ENCODE measurements around the gene TCAP. TPM values are rescaled to one million over a fixed set of nuclear protein-coding genes. Genes with fewer than 3 reads are reported as not detected.

TCAP gene
- total RNA-seq, 1 donor from 2014 or later: 0.19 TPM

DNA sequence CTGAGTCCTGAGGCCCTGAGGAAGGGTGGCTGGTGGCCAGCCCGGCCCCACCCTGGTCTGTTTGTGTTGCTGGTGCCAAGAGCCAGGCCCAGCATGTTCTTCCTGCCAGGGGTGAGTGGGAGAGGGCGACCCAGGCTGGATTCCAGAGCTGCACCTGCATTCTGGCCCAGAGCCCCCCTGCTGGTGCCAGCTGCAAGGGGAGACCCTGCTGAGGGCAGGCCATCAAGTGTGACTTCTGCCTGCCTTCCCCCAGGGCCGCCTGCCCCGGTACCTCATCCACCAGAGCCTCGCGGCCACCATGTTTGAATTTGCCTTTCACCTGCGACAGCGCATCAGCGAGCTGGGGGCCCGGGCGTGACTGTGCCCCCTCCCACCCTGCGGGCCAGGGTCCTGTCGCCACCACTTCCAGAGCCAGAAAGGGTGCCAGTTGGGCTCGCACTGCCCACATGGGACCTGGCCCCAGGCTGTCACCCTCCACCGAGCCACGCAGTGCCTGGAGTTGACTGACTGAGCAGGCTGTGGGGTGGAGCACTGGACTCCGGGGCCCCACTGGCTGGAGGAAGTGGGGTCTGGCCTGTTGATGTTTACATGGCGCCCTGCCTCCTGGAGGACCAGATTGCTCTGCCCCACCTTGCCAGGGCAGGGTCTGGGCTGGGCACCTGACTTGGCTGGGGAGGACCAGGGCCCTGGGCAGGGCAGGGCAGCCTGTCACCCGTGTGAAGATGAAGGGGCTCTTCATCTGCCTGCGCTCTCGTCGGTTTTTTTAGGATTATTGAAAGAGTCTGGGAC lies 2.4 kb upstream of the TCAP start:
- Histone ChIP-seq H3K4me2 (no peak overlapping the region), H3K4me3 (no peak overlapping the region), H3K4me1 (peaks cover 26% of the 10 kb centered on the region), H3K79me2 (ENCODE audit: low read depth) (no peaks in the 10 kb centered on the region), H4K20me1 (ENCODE audit: low read depth) (peaks cover 44% of the 10 kb centered on the region), H3K9me3 (ENCODE audit: low read depth) (no peaks in the 10 kb centered on the region), H3K9ac (no peak overlapping the region), H3K36me3 (no peaks in the 10 kb centered on the region), H3K27ac (no peak overlapping the region), H3F3A (ENCODE audit: low read depth) (peaks cover 17% of the 10 kb centered on the region), H3K27me3 (peaks cover 30% of the 10 kb centered on the region), H2AFZ (replicated peaks) (no peak overlapping the region)
- Mint-ChIP-seq H3K27me3 (ENCODE audit: insufficient read depth, low read depth) (peaks cover 10% of the 10 kb centered on the region), H3K4me3 (no peak overlapping the region), H3K27ac (no peak overlapping the region), H3K4me1 (peaks cover 15% of the 10 kb centered on the region), H3K9me3 (no peaks in the 10 kb centered on the region), H3K36me3 (peaks cover 4% of the 10 kb centered on the region)
- no peak for DNase-seq (ENCODE audit: low spot score)
- TF ChIP-seq EZH2 (IDR thresholded peaks at IDR 0.05) (no peak), CTCF (IDR thresholded peaks at IDR 0.05) (no peak), EZH2phosphoT487 (IDR thresholded peaks at IDR 0.05) (no peak)

- Histone ChIP-seq H3K4me2 (peak overlapping the region; percentile 57), H3K4me3 (no peak overlapping the region), H3F3A (ENCODE audit: low read depth) (peaks cover 17% of the 10 kb centered on the region), H4K20me1 (ENCODE audit: low read depth) (peaks cover 44% of the 10 kb centered on the region), H3K9ac (no peak overlapping the region), H3K36me3 (no peaks in the 10 kb centered on the region), H3K27ac (no peak overlapping the region), H3K4me1 (peaks cover 27% of the 10 kb centered on the region), H2AFZ (replicated peaks) (no peak overlapping the region), H3K9me3 (ENCODE audit: low read depth) (no peaks in the 10 kb centered on the region), H3K27me3 (peaks cover 36% of the 10 kb centered on the region), H3K79me2 (ENCODE audit: low read depth) (no peaks in the 10 kb centered on the region)
- no peak for DNase-seq (ENCODE audit: low spot score)
- Mint-ChIP-seq H3K36me3 (peaks cover 4% of the 10 kb centered on the region), H3K27me3 (ENCODE audit: insufficient read depth, low read depth) (peaks cover 14% of the 10 kb centered on the region), H3K4me1 (peaks cover 15% of the 10 kb centered on the region), H3K27ac (no peak overlapping the region), H3K9me3 (no peaks in the 10 kb centered on the region), H3K4me3 (no peak overlapping the region)
- no peak for TF ChIP-seq EZH2phosphoT487 (IDR thresholded peaks at IDR 0.05)
- TF ChIP-seq EZH2 (IDR thresholded peaks at IDR 0.05): no peak
- TF ChIP-seq CTCF (IDR thresholded peaks at IDR 0.05): no peak
Observed at GRCh38 chr17:39663340-39663687, 1.8 kb upstream of the TCAP start.

DNA sequence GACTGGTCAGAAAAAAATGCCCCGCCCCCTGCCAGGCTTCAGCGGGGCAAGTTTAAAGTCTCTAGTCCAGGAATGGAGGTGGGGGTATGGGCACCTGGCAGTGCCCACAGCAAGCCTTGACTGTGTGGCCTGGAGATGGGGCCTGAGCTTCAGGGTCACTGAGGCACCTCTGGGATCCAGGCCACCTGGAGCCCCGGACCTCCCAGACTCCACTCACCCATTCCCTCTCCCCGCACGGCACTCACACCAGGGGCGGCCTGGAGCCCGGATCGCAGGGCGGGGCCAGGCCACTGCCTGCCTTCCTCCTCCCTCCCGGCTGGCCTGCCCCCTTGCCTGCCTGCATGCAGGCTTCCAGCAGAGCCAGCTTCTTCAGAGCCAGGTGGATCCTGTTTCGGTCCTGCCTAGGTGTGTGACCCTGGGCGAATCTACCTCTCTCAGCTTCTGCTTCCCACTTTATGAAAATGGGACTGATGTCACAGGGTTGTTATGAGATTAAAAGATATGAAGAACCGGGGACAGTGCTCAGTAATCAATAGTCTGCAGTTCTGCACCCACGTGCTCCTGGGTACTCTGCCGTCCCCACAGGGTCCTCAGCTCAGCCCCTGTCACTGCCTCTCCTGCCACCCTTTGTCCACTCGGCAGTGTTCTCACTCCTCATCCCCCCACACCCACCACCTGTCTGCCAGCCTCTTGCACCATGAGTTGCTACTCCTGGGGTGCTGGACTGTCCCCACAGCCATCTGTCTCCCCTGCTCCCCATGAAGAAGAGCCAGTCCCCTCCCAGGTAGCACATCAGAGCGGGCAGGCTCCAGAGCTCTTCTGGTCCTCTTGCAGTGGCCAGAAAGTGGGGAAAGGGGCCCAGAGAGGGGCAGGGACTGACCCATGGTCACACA lies 1.2 kb upstream of the TCAP start:
- Histone ChIP-seq H3K36me3 (no peaks in the 10 kb centered on the region), H3K4me3 (no peak overlapping the region), H3K79me2 (ENCODE audit: low read depth) (no peaks in the 10 kb centered on the region), H3K9me3 (ENCODE audit: low read depth) (no peaks in the 10 kb centered on the region), H3K27me3 (peaks cover 42% of the 10 kb centered on the region), H3F3A (ENCODE audit: low read depth) (peaks cover 22% of the 10 kb centered on the region), H2AFZ (replicated peaks) (no peak overlapping the region), H3K9ac (no peak overlapping the region), H4K20me1 (ENCODE audit: low read depth) (peaks cover 44% of the 10 kb centered on the region), H3K4me1 (peaks cover 32% of the 10 kb centered on the region), H3K27ac (no peak overlapping the region), H3K4me2 (peak overlapping the region; percentile 57)
- Mint-ChIP-seq H3K4me1 (peaks cover 19% of the 10 kb centered on the region), H3K36me3 (peaks cover 4% of the 10 kb centered on the region), H3K4me3 (no peak overlapping the region), H3K27me3 (ENCODE audit: insufficient read depth, low read depth) (peaks cover 17% of the 10 kb centered on the region), H3K9me3 (no peaks in the 10 kb centered on the region), H3K27ac (no peak overlapping the region)
- DNase-seq (ENCODE audit: low spot score): peak; percentile 56
- TF ChIP-seq EZH2 (IDR thresholded peaks at IDR 0.05) (no peak), CTCF (IDR thresholded peaks at IDR 0.05) (no peak), EZH2phosphoT487 (IDR thresholded peaks at IDR 0.05) (no peak)

All from neural progenitor cell (in vitro differentiated cells).